Measurements from ENCODE around the gene RXRA.

Gene RXRA

DNA sequence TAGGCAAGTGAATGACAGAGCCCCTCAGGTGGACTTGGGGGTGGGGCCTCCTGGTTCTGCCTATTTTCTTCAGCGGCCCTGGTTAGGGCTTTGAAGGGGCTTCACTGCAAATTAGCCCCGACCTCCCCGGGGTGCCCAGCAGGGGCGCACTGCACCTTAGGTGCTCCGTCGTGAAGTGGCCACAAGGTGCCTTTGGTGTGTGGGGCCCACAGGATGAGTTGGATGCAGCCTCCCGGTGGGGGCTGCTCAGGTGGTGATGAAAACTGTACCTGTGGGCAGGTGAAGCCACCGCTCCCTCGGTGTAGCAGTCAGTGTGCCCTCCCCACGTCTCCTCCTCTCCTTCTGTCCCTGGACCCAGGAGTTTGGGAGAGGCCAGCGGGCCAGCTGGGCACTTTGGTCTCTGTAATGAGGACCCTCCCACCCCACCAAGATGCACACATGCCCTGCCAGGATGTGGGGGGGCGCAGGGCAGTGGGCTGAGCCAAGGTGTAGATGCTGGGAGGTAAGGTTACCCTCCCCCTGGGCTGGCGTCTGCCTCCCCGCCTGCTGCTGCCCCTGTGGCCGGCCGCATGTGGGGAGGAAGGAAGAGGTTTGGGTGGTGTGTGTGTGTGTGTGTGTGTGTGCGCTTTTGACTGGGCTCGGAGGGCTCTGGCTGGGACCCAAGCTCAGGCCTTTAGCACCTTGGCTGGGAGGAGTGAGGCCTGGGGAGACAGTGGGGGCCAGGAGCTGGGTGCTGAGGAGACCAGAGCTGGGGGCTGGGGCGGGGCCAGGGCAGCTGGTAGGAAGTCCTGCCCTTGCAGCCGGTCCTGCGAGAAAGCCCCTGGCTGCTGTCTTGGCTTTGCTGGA is 55.6 kb downstream of the RXRA start:
- peaks cover 100% of the 10 kb centered on the region for H4K20me1 ChIP-seq
- H3K4me2 ChIP-seq, result peak overlapping the region; percentile 89
- peak overlapping the region; percentile 41; the same call in 1 of the 2 replicates for H3K9ac ChIP-seq
- TF ChIP-seq Cebpa-rat (IDR thresholded peaks at IDR 0.05), result no peak
- H3K4me1 ChIP-seq, result peaks cover 100% of the 10 kb centered on the region
- no peak overlapping the region for H3K4me3 ChIP-seq
- no peaks in the 10 kb centered on the region for H3K27me3 ChIP-seq
- no peaks in the 10 kb centered on the region for H3K36me3 ChIP-seq
- H3K9me3 ChIP-seq, result no peaks in the 10 kb centered on the region
- peak overlapping the region; percentile 18 for H3K27ac ChIP-seq

DNA sequence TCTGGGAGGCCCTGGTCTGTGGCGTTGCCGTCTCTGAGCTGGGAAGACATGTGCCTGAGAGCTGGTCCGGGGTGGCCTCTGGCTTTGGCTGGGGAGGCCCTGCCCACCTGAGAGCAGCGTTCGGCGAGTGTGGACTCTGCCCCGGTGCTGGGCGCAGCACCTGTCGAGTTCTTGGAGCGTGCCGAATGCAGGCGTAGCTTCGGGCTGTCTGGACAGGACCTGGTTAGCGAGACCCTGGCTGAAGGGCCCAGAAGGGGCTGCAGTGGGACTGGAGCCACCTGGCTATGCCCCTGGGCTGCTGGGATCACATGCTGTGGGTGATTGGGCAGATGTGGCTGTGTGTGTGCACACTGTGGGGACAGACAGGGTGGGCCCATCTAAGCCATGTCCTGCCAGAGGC is 56.5 kb downstream of the RXRA start:
- H3K4me1 ChIP-seq, result peaks cover 100% of the 10 kb centered on the region
- H3K36me3 ChIP-seq, result no peaks in the 10 kb centered on the region; the same call in 1 of the 2 replicates
- peaks cover 100% of the 10 kb centered on the region for H4K20me1 ChIP-seq
- H3K4me2 ChIP-seq, result peak overlapping the region; percentile 89
- TF ChIP-seq Cebpa-rat (IDR thresholded peaks at IDR 0.05), result no peak
- no peaks in the 10 kb centered on the region for H3K27me3 ChIP-seq
- peak overlapping the region; percentile 41; the same call in 1 of the 2 replicates for H3K9ac ChIP-seq
- no peaks in the 10 kb centered on the region for H3K9me3 ChIP-seq
- H3K27ac ChIP-seq, result peak overlapping the region; percentile 18; the same call in 1 of the 2 replicates
- no peak overlapping the region for H3K4me3 ChIP-seq

DNA sequence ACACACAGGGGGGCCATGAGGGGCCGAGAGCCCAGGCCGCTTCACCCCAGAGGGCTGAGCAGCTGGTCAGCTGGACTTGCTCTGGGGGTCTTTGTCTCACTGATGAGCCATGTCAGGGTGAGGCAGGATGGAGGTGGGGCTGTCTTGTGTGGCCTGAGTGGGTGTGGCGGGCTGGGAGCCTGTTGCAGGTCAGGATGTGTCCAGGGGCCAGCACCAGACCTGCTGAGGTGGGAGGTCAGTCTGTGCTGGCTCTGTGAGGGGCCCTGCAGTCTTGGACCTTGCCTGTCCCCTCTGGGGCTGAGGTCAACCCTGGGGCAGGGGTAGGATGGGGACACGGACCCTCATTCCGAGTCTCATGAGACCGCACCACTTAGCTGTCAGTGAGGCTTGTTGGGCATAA is 56.9 kb downstream of the RXRA start:
- H3K27ac ChIP-seq, result no peak overlapping the region
- peaks cover 100% of the 10 kb centered on the region for H4K20me1 ChIP-seq
- no peaks in the 10 kb centered on the region for H3K27me3 ChIP-seq
- peak overlapping the region; percentile 89 for H3K4me2 ChIP-seq
- no peaks in the 10 kb centered on the region for H3K9me3 ChIP-seq
- no peaks in the 10 kb centered on the region; the same call in 1 of the 2 replicates for H3K36me3 ChIP-seq
- H3K9ac ChIP-seq, result peak overlapping the region; percentile 41; the same call in 1 of the 2 replicates
- H3K4me3 ChIP-seq, result no peak overlapping the region
- TF ChIP-seq Cebpa-rat (IDR thresholded peaks at IDR 0.05), result no peak
- peaks cover 100% of the 10 kb centered on the region for H3K4me1 ChIP-seq

DNA sequence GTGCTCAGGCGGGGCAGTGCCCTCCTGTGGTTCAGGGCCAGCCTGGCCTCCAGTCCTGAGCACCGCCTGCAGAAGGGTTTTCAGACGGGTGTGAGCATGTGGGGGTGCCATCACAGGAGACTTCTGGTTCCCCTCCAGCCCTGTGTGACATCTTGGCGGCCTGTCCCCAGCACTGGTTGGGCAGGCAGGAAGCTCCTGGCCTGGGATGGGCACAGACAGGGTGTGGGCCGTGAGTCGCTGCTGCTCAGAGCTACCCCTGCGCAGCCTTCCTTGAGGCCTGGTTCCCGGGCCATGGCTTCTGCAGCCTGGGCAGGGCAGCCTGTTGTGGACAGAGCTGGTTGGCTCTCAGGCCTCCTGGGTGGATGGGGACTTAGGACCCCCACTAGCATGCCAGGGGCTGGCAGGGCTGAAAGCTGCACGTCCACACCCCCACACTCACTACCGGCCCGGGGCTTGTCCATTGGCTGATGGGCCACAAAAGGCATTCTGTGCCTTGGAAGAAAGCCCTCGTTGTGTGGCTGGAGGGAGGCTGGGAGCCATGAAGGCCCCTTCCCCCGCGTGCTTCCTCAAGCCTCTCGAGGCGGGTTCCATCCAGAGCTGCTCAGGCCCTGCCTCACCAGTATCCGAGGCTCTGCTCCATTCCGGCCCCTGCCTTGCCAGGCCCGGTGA is 58.7 kb downstream of the RXRA start:
- peaks cover 100% of the 10 kb centered on the region for H3K4me1 ChIP-seq
- TF ChIP-seq Cebpa-rat (IDR thresholded peaks at IDR 0.05), result no peak
- peak overlapping the region; percentile 23; the same call in 1 of the 2 replicates for H3K9ac ChIP-seq

DNA sequence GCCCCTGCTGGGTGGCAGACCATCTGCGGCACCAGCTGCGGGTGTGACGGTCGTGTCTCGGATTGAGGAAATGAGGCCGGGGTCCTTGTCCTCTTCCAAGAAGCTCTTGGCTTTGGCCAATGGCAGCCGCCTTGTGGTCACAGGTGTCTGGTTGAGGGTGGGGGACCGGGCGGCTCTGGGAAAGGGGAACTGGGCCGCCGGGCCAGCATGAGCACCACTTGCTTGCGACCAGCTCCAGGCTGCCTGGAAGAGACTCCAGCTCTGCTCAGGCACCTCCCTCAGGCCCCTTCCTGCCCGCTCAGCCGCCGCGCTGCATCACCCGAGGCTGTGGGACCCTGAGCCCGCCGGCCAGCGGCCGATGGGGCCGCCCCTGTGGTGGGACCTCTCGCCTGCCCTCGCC is 59.7 kb downstream of the RXRA start:
- H3K4me1 ChIP-seq, result peaks cover 100% of the 10 kb centered on the region
- H3K4me3 ChIP-seq, result no peak overlapping the region
- H3K27ac ChIP-seq, result 0 out of 2 replicates have a peak overlapping the region, but pooled peaks have one; percentile 30

More for the DNA sequence above, 58.7 kb downstream of the RXRA start:
- Histone ChIP-seq H3K4me3 (no peak overlapping the region), H3K4me2 (peak overlapping the region; percentile 89), H4K20me1 (peaks cover 100% of the 10 kb centered on the region), H3K27me3 (no peaks in the 10 kb centered on the region), H3K27ac (no peak overlapping the region), H3K9me3 (no peaks in the 10 kb centered on the region), H3K36me3 (no peaks in the 10 kb centered on the region; the same call in 1 of the 2 replicates)

DNA sequence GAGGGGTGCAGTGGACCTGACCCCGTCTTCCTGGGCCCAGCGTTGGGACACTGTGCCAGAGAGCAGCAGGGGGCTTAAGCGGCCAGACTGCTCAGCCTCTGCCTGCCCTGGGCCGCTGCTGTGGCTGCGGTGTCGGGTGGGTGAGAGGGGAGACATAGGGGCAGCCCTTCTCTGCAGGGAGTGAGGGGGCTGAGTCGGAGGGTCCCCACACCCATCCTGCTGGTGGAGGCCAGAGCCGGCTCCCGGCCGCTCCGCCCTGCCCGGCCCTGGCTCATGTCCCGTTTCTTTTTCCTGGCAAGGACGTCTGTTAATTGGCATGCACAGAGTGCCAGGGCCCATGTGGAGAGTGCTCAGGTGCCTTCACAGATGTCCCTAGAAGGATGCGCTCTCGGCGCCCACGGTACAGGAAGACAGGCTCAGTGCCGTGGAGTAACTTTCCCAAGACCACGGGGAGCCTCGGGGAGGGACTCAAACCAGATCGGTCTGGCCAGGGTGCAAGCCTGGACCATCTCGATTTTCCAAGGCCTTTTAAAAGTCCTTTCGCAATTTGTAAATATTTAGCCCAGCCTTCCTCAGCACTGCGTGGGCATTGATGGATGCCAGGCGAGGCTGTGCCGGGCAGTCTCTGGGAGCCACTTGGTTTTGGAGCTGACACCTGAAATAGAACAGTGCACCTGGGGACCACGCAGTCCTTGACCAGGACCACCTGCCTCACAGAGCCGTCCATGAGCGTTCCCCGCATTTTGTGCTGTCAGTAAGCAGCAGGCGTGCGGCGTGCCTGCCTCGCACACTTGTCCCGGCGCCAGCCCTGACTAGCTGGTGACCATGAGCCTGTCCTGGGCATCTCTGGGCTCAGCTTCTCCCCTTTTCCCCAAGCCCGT is 60.9 kb downstream of the RXRA start:
- Histone ChIP-seq H3K36me3 (no peaks in the 10 kb centered on the region; the same call in 1 of the 2 replicates), H3K4me1 (peaks cover 98% of the 10 kb centered on the region), H3K9ac (0 out of 2 replicates have a peak overlapping the region, but pooled peaks have one; percentile 4), H3K9me3 (no peaks in the 10 kb centered on the region), H4K20me1 (peaks cover 100% of the 10 kb centered on the region), H3K4me2 (no peak overlapping the region), H3K27me3 (no peaks in the 10 kb centered on the region), H3K4me3 (no peak overlapping the region), H3K27ac (no peak overlapping the region)
- no peak for TF ChIP-seq Cebpa-rat (IDR thresholded peaks at IDR 0.05)

More for the DNA sequence above, 59.7 kb downstream of the RXRA start:
- H3K4me2 ChIP-seq, result peak overlapping the region; percentile 89
- peaks cover 100% of the 10 kb centered on the region for H4K20me1 ChIP-seq
- no peaks in the 10 kb centered on the region for H3K27me3 ChIP-seq
- no peaks in the 10 kb centered on the region for H3K9me3 ChIP-seq
- TF ChIP-seq Cebpa-rat (IDR thresholded peaks at IDR 0.05), result no peak
- peak overlapping the region; percentile 23; the same call in 1 of the 2 replicates for H3K9ac ChIP-seq
- H3K36me3 ChIP-seq, result no peaks in the 10 kb centered on the region; the same call in 1 of the 2 replicates

DNA sequence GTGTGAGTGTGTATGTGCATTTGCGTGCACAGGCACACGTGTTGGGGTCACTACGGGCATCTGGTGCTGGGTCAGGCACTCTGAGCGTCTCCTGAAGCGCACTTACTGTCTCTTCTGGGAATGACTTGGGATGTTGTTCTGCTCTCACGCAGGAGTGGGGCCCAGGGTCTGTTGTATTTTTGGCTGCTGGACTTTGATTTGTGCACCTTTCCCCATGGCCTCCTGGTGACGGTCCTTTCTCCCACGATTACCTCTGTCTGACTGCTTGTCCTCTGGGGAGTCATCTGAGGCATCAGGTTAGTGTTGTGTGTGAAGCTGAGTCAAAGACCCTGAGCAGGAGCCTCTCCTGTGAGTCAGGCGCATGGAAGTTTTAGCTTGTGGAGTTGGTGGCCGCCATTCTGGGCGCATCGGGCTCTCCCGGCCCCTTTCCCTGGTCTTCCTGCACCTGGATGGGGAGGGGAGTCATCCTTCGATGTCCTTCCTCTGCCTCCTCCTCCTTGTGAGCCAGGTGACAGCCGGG is 62.1 kb downstream of the RXRA start:
- Histone ChIP-seq H4K20me1 (peaks cover 100% of the 10 kb centered on the region), H3K36me3 (no peaks in the 10 kb centered on the region; the same call in 1 of the 2 replicates), H3K4me2 (peak overlapping the region; percentile 91), H3K4me3 (no peak overlapping the region), H3K27me3 (no peaks in the 10 kb centered on the region), H3K27ac (no peak overlapping the region), H3K4me1 (peaks cover 98% of the 10 kb centered on the region), H3K9me3 (no peaks in the 10 kb centered on the region), H3K9ac (no peak overlapping the region)
- TF ChIP-seq Cebpa-rat (IDR thresholded peaks at IDR 0.05), result no peak

DNA sequence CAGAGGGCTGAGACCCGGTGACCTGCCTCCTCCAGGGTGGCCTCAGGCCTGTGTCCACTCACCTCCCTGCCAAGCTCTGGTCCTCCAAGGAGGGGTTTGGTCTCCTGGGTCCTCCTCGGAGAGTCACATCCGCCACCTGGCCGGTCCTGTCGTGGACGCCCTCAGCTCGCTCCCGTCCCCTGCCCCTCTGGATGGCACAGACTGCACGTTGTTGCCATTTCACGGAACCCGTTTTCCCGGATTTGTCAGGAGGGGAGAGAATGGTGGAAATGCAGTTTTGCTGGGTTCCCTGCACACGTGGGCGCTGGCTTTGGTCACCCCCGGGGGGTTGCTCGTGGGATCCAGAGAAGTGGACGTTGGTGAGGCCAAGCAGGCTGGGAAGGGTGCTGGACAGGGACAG is 62.7 kb downstream of the RXRA start:
- Histone ChIP-seq H3K27me3 (no peaks in the 10 kb centered on the region), H3K4me1 (peaks cover 98% of the 10 kb centered on the region), H3K9me3 (no peaks in the 10 kb centered on the region), H3K27ac (no peak overlapping the region), H3K4me3 (no peak overlapping the region), H4K20me1 (peaks cover 100% of the 10 kb centered on the region), H3K36me3 (no peaks in the 10 kb centered on the region; the same call in 1 of the 2 replicates), H3K4me2 (peak overlapping the region; percentile 91), H3K9ac (0 out of 2 replicates have a peak overlapping the region, but pooled peaks have one; percentile 5)
- no peak for TF ChIP-seq Cebpa-rat (IDR thresholded peaks at IDR 0.05)

DNA sequence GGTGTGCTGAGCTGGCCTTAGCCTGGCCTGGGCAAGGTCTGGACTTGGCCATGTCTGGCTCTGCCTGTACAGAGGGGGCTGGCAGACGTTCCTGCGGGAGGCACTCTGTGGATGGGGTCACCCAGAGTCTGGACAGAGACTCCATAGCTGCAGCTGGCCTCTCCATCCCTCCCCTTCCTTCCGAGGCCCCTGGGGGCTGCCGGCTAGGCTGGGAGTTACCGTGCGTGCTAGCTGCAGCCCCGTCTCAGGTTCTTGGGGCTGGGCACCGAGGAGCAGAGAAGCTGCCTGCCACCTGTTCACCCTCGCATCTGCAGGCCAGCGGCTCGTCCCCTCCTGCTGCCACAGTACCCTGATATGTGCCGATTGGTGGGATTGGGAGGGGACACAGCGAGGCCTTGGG is 63.4 kb downstream of the RXRA start:
- H3K9ac ChIP-seq, result peak overlapping the region; percentile 5; the same call in 1 of the 2 replicates
- H3K27ac ChIP-seq, result no peak overlapping the region
- H3K4me2 ChIP-seq, result peak overlapping the region; percentile 91

More for the DNA sequence above, 63.4 kb downstream of the RXRA start:
- TF ChIP-seq Cebpa-rat (IDR thresholded peaks at IDR 0.05), result no peak
- peaks cover 98% of the 10 kb centered on the region for H3K4me1 ChIP-seq
- no peaks in the 10 kb centered on the region; the same call in 1 of the 2 replicates for H3K36me3 ChIP-seq
- no peaks in the 10 kb centered on the region for H3K27me3 ChIP-seq
- peaks cover 100% of the 10 kb centered on the region for H4K20me1 ChIP-seq
- no peak overlapping the region for H3K4me3 ChIP-seq
- no peaks in the 10 kb centered on the region for H3K9me3 ChIP-seq

Data from BLaER1 (cell line).